ENCODE data around the gene RUNX1.

GRCh38 chr21:34822942-34823341 lies 226.2 kb downstream of the RUNX1 start:
- no peak for TF ChIP-seq POLR2A (IDR thresholded peaks at IDR 0.05)
- TF ChIP-seq, protein P1, sequence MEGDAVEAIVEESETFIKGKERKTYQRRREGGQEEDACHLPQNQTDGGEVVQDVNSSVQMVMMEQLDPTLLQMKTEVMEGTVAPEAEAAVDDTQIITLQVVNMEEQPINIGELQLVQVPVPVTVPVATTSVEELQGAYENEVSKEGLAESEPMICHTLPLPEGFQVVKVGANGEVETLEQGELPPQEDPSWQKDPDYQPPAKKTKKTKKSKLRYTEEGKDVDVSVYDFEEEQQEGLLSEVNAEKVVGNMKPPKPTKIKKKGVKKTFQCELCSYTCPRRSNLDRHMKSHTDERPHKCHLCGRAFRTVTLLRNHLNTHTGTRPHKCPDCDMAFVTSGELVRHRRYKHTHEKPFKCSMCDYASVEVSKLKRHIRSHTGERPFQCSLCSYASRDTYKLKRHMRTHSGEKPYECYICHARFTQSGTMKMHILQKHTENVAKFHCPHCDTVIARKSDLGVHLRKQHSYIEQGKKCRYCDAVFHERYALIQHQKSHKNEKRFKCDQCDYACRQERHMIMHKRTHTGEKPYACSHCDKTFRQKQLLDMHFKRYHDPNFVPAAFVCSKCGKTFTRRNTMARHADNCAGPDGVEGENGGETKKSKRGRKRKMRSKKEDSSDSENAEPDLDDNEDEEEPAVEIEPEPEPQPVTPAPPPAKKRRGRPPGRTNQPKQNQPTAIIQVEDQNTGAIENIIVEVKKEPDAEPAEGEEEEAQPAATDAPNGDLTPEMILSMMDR (IDR thresholded peaks at IDR 0.05): no peak
